GM18499 (cell line): Measurements from ENCODE around the gene EFTUD2.
"Not testable (repeated sequence)": the region's sequence is repeated elsewhere in the genome, so short reads cannot be mapped to it uniquely, and the experiment has no call there.

Experiments
- ATAC-seq: cut with Tn5 transposase; IDR thresholded peaks from one replicate; pipeline ENCODE4 v1.9.1; 2021; ENCODE audit warnings: moderate number of reproducible peaks; ENCODE audit not compliant: insufficient read depth, unreplicated experiment

Gene EFTUD2

GRCh38 chr17:44827863-44828262 lies 71.4 kb downstream of the EFTUD2 start:
- ATAC-seq = no peak

- no peak for ATAC-seq
Observed at GRCh38 chr17:44826123-44826790, 73.0 kb downstream of the EFTUD2 start.

- not testable (repeated sequence) for ATAC-seq
Observed at GRCh38 chr17:44825236-44825635, 74.0 kb downstream of the EFTUD2 start.

GRCh38 chr17:44820631-44821212 lies 78.5 kb downstream of the EFTUD2 start:
- no peak for ATAC-seq

GRCh38 chr17:44818508-44818907 lies 80.7 kb downstream of the EFTUD2 start:
- ATAC-seq = not testable (repeated sequence)

- no peak for ATAC-seq
Observed at GRCh38 chr17:44812263-44812662, 87.0 kb downstream of the EFTUD2 start.

GRCh38 chr17:44808656-44809388 lies 90.4 kb downstream of the EFTUD2 start:
- ATAC-seq = not testable (repeated sequence)

- ATAC-seq = no peak
Observed at GRCh38 chr17:44808156-44808555, 91.1 kb downstream of the EFTUD2 start.

- ATAC-seq = no peak
Observed at GRCh38 chr17:44807817-44808155, 91.5 kb downstream of the EFTUD2 start.

- no peak for ATAC-seq
Observed at GRCh38 chr17:44807093-44807816, 92.0 kb downstream of the EFTUD2 start.

- ATAC-seq = no peak
Observed at GRCh38 chr17:44804302-44805089, 94.7 kb downstream of the EFTUD2 start.

GRCh38 chr17:44801880-44802279 lies 97.4 kb downstream of the EFTUD2 start:
- ATAC-seq = no peak
